Stimulated activated CD8-positive, alpha-beta memory T cell treated with anti-CD3 and anti-CD28 coated beads, Interleukin-12 subunit alpha, Interleukin-12 subunit beta, amount 100 ng/mL, for 24 hours (primary cell): ENCODE data around the gene LRRC25.

Source experiments
- DNase-seq: peaks from one replicate; pipeline ENCODE4 v3.0.0-alpha.2; 2020; ENCODE audit errors: extremely low read depth

Gene LRRC25

GRCh38 chr19:18435842-18436670 lies 38.6 kb upstream of the LRRC25 start:
- DNase-seq: no peak

- DNase-seq: no peak
These were observed 37.9 kb upstream of the LRRC25 start for GRCh38 chr19:18435178-18435841.

DNA sequence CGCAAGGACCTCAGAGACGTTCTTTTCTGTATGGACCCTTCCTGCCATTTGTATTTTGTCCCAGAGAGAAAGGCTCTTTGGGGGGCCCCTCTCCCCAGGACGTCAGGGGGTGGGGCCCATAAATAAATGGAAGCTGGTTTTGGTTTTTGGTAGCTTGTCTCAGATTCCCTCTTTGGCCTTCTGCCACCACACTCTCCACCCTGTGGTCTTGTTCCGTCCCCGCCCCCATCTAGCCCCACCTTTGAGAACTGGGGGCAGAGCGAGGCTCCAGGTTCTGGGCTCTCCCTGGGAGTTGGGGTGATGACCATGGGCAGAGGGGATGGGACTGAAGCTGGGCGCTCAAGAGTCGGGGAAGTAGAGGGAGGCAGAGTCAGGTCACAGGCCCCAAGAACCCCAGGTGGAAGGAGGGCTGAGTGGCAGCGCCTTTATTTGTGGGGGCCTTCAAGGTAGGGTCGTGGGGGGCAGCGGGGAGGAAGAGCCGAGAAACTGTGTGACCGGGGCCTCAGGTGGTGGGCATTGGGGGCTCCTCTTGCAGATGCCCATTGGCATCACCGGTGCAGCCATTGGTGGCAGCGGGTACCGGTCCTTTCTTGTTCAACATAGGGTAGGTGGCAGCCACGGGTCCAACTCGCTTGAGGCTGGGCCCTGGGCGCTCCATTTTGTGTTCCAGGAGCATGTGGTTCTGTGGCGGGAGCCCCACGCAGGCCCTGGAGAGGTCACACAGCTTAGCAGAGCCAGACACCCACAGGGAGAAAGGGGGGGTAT lies 37.2 kb upstream of the LRRC25 start:
- DNase-seq: no peak

DNA sequence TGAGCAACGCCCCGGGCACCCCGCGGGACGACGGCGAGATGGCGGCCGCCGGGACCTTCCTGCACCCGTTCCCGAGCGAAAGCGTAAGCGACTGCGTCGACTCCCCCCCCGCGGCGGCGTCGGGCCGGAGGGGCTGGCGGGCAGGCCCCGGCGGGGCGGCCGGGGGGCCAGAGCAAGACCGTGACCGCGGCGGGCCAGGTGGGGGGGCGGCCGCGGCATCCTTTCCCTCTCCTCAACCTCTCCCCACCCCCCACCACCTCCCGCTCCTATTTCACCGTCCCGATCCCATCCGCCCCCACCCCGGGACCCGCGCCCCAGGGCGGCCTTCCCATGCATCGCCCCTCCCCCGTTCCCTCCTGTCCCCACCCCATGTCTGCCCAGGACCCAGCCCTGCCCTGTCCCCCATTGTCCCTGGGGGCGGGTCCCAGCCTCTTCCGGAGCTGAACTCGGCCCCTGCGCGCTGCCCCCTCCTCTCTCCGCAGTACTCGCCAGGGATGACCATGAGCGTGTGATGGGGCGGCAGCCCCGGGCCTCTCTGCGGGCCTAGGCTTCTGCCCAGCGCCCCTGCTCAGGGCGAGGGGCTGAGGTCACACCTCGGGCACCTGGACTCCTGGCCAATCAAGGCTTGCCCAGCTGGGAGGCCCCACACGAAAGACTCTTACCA lies 36.4 kb upstream of the LRRC25 start:
- DNase-seq: no peak

DNA sequence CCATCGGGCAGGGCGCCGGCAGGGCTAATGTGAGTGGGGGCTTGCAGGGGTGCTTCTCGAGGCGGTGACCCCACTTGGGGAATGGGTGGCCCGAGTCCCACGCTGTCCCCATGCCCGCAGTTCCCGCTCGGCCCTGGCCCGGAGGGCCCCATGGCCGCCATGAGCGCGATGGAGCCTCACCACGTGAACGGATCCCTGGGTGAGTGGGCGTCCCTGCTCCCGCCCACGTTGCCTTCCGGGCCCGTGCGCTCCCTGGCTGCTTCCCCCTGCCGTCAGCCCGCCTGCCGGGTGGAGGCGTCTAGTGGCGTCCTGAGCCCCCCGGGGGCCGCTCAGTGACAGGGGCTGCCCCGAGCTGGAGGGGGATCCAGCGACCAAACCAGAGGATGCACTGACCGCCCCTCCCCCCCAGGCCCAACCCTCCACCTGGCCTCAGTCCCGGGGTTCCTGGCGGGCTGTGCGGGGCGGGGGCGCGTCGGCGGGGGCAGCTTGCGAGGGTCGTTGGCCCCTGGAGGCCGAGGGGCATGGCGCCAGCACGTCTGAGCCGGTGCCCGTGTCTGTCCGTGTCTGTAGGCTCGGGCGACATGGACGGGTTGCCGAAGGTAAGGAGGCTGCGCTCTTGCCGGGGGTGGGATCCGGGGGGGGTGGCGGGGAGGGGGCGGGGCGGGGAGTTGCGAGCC lies 35.7 kb upstream of the LRRC25 start:
- DNase-seq: no peak

GRCh38 chr19:18432275-18433014 lies 35.0 kb upstream of the LRRC25 start:
- no peak for DNase-seq

DNA sequence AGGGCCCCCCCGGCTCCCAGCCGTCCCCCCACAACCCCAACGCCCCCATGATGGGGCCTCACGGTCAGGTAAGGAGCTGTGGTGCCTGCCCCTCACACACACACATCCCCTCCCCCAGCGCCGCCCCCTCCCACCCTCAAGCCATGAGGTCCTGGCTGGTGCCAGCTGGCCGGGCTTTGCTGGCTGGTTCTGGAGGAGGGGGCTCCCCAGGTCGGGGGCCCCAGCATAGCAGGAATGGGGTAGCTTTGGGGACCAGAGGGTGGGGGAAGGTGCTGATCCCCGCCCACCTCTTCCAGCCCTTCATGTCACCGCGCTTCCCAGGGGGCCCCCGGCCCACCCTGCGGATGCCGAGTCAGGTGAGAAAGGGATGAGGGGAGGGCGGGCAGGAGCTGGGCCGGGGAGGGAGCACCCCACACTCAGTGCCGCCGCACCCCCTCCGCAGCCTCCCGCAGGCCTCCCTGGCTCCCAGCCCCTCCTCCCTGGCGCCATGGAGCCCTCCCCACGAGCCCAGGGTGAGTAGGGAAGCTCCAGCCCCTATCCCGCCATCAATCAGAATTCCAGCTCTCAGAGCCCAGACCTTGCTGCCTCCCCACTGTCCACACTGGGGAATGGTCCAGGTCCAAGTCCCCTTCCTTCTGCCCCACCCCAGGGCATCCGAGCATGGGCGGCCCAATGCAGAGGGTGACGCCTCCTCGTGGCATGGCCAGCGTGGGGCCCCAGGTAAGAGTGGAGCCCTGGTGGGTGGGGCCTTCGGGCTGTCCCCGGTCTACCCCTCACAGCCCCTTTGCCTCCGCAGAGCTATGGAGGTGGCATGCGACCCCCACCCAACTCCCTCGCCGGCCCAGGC lies 34.2 kb upstream of the LRRC25 start:
- DNase-seq: no peak

GRCh38 chr19:18430417-18431144 lies 33.2 kb upstream of the LRRC25 start:
- DNase-seq: no peak

DNA sequence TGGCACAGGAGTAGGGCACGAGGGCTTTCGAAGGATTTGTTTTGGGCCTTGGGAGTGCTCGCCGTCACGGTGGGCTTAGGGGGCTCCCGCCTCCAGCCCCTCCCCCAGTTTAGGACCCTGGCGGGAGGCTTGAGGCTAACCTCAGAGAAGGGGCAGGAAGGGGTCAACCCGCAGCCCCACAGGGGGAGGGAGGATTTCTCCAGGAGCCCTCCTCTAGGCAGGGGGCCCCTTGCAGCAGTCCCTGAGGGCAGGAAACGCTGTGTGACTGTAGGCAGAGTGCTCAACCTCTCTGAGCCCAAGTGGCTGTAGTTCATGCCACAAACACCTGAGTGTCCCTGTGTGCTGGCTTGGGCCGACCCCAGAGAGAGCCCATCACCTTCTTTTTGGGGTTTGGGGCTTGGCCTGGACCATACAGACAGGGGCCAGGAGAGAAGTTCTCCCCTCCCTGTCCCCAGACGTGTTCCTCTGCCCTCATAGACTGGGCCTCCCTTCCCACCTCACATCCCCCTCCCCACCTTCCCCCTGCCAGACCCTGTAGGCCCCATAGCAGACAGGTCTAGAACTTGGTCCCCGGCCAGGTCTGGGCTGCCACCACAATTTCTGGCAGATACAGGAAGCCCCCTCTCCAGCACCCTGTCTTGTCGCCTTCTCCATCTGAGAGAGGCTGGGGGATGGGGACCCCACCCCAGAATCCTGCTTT lies 32.4 kb upstream of the LRRC25 start:
- no peak for DNase-seq

GRCh38 chr19:18428787-18429674 lies 31.6 kb upstream of the LRRC25 start:
- DNase-seq: peak; percentile 60

- no peak for DNase-seq
These were observed 30.9 kb upstream of the LRRC25 start for GRCh38 chr19:18428173-18428786.

GRCh38 chr19:18427743-18428113 lies 30.3 kb upstream of the LRRC25 start:
- no peak for DNase-seq

DNA sequence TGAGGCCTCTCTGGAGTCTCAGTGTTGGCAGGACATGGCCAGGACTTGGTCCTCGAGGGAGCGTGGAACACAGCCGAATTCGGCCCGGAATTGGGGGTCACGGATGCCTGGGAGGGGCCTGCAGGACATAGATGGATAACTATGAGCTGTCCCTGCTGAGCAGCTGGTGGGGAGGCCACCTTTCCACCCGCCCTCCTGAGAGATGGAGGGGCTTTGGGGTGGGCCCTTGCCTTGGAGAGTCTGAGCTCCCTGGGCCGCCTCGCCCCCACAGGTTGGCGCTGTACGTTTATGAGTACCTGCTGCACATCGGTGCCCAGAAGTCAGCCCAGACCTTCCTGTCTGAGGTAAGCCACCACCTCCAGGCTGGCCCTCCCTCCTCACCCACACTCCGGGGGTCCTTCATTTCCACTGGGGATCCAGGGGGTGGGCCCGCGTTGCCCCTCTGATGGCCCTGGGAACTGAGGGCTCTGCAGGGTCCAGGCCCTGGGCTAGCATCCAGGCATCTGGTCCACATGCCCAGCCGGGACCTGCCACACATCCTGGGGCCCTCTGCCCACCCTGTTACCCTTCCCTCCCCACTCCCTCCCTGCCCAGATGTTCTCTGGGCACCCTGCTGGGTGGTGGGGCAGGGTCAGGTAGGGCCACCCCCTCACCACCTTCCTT lies 29.8 kb upstream of the LRRC25 start:
- DNase-seq: no peak

- no peak for DNase-seq
These were observed 29.0 kb upstream of the LRRC25 start for GRCh38 chr19:18426416-18426767.

DNA sequence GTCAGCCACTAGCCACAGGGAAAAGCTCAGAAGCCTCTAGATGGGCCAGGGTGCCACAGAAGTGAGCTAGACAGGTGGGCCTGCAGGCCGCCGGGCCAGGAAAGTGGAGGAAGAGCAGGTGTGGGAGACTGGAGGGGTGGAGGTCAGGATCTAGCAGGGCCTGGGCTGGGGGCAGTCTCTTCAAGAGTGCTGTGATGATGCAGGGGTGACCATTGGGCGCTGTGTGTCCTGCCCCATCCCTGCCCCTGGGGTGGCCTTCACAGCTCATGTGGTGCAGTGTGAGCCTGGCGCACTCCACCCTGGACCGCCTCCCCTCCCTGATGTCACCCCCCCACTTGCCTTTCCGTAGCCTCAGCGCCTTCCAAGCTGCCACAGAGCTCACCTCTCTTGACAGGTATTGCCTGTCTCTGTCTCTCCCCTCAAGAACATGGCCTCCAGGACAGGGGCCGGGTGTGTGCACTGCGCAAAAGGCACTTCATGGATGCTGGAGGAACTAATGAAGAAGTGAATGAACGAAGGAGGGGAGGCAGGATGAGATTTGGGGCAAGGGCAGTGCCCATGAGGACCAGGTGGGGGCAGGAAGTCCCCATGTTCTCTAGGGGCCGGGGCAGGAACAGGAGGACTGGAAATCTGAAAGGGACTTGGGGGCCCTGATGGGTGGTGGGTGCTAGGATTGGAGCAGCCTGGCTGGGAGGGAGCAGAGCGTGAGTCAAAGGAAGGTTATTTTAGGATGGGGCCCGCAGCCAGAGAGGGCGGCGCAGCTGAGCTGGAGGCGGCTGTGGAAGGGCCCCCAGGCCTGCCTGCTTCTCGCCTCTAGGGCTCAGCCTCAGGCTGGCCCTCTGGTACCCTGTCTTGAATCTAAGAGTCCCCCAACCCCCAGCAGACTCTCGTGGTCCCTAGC lies 28.3 kb upstream of the LRRC25 start:
- DNase-seq: no peak
